Astrocyte of the spinal cord (primary cell): ENCODE results near the gene TBL1XR1.

Source experiments
- DNase-seq: peaks from one replicate; pipeline ENCODE4 v3.0.0; 2011; ENCODE audit warnings: low read depth, low spot score
- H3K4me3 ChIP-seq: 2 replicates; pipeline ENCODE4 v1.5.1; 2011; ENCODE audit warnings: low read depth, mild to moderate bottlenecking, low read length, moderate library complexity
- in situ Hi-C: cut with HindIII; loops from 2 replicates; pipeline ENCODE4 v1.10.0; 2017; ENCODE audit warnings: low sequenced_read_pairs
- TF ChIP-seq, protein P1 (sequence below): IDR thresholded peaks from 2 replicates; pipeline ENCODE4 v1.5.1; 2012; ENCODE audit warnings: low read depth, mild to moderate bottlenecking, low read length, inconsistent platforms

The TBL1XR1 gene

GRCh38 chr3:177135841-177136492 lies 61.3 kb downstream of the TBL1XR1 start:
- TF ChIP-seq, protein P1, sequence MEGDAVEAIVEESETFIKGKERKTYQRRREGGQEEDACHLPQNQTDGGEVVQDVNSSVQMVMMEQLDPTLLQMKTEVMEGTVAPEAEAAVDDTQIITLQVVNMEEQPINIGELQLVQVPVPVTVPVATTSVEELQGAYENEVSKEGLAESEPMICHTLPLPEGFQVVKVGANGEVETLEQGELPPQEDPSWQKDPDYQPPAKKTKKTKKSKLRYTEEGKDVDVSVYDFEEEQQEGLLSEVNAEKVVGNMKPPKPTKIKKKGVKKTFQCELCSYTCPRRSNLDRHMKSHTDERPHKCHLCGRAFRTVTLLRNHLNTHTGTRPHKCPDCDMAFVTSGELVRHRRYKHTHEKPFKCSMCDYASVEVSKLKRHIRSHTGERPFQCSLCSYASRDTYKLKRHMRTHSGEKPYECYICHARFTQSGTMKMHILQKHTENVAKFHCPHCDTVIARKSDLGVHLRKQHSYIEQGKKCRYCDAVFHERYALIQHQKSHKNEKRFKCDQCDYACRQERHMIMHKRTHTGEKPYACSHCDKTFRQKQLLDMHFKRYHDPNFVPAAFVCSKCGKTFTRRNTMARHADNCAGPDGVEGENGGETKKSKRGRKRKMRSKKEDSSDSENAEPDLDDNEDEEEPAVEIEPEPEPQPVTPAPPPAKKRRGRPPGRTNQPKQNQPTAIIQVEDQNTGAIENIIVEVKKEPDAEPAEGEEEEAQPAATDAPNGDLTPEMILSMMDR: no peak
- in situ Hi-C loops: no loop called here
- no peak overlapping the region for H3K4me3 ChIP-seq
- no peak for DNase-seq

DNA sequence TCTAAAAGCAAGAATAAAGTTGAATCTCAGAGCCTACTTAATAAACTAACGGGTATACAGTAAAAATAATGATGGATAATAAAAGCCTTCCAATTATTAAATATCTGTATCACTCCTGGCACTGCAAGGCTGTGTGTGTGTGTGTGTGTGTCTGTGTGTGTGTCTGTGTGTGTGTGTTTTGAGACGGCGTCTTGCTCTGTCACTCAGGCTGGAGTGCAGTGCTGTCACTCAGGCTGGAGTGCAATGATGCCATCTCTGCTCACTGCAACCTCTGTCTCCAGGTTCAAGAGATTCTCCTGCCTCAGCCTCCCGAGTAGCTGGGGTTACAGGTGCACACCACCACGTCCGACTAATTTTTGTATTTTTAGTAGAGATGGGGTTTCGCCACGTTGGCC lies 62.5 kb downstream of the TBL1XR1 start:
- no peak for DNase-seq
- in situ Hi-C loops: no loop called here
- TF ChIP-seq, protein P1: no peak
- no peak overlapping the region for H3K4me3 ChIP-seq

GRCh38 chr3:177133860-177134815 lies 63.1 kb downstream of the TBL1XR1 start:
- no peak for DNase-seq
- in situ Hi-C loops: no loop called here

GRCh38 chr3:177131927-177132636 lies 65.2 kb downstream of the TBL1XR1 start:
- in situ Hi-C loops: no loop called here
- TF ChIP-seq, protein P1: no peak
- DNase-seq: no peak
- H3K4me3 ChIP-seq: no peak overlapping the region

More at GRCh38 chr3:177133860-177134815, 63.1 kb downstream of the TBL1XR1 start:
- H3K4me3 ChIP-seq: no peak overlapping the region
- TF ChIP-seq, protein P1: no peak

GRCh38 chr3:177127008-177127407 lies 70.3 kb downstream of the TBL1XR1 start:
- H3K4me3 ChIP-seq: no peak overlapping the region
- in situ Hi-C loops: no loop called here
- DNase-seq: no peak
- TF ChIP-seq, protein P1: no peak

DNA sequence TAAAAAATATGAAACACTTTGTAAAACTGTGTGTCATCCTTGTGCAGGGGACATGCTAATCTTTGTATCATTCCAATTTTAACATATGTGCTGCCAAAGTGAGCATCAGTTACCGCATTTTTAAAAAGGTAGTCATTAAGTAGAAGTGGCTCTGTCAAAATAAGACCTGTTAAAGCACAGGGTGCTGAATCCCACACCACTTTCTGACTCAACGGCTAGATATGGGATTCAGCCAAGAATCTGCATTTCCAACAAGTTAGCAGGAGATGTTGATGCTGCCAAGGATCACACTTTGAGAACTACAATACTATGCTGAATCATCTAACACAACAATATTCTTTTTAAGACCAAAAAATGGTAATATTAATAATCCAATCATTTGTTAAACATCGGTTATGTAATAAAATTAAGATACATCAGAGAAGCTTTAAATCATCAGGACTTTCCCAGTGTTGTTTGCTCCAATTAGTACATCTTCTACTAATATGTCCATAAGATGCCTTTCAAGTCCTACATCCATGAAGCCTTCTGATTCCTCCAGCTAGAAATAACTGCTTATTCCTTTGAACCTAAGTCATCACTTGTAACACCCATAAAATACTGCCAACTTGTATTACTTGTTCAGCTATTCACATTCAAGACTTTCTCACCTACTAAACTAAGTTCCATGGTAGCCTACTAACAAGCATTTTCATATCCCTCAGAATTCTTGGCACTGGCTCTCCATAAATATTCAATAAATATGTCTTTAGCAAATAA lies 71.1 kb downstream of the TBL1XR1 start:
- in situ Hi-C loops: no loop called here
- TF ChIP-seq, protein P1: no peak
- no peak overlapping the region for H3K4me3 ChIP-seq
- peak; percentile 93 for DNase-seq
